SK-N-MC (cell line): ENCODE measurements around the gene SAFB2.

Source experiments
- EZH2 ChIP-seq: fragments of 200-600 bp; sonication (generic); IDR thresholded peaks from one replicate; pipeline ENCODE4 v1.6.1; 2017; ENCODE audit warnings: antibody characterized with exemption
- FOXP2 ChIP-seq: optimal IDR thresholded peaks from 2 replicates; pipeline ENCODE3; 2011; ENCODE audit warnings: mild to moderate bottlenecking, moderate library complexity; ENCODE audit not compliant: insufficient read depth; ENCODE audit errors: extremely low read length, control extremely low read depth
- POLR2AphosphoS5 ChIP-seq: IDR thresholded peaks from 2 replicates; pipeline ENCODE4 v1.6.1; 2012; ENCODE audit warnings: mild to moderate bottlenecking, low read depth, low read length, borderline replicate concordance

DNA sequence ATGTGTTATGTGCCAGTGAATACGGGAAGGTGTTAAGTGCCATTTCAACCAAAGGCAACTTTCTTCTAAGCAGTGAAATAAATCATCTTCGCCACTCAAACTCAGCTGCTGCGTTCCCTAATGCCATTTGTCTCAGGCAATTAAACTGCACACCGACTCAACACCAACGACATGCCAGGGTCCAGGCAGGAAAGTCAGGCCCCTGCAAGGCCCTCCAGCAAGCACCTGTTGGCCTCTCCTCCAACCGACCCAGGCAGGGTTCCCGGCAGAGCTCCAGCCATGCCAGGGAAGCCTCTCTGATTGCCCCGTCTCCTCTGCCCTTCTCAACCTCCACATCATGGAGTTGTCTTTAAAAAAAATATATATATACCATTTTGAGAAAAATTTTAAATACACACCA is 21.8 kb downstream of the SAFB2 start:
- no peak for TF ChIP-seq EZH2
- TF ChIP-seq POLR2AphosphoS5, result no peak
- TF ChIP-seq FOXP2, result no peak
